ENCODE data around the gene BLOC1S1.

BLOC1S1 gene

GRCh38 chr12:55699471-55700055, 16.3 kb upstream of the BLOC1S1 start:
- H3K27ac ChIP-seq: no peak overlapping the region
- TF ChIP-seq CTCF (conservative IDR thresholded peaks at IDR 0.05): no peak

- TF ChIP-seq CTCF (conservative IDR thresholded peaks at IDR 0.05): no peak
- no peak overlapping the region for H3K27ac ChIP-seq
These were observed 15.4 kb upstream of the BLOC1S1 start for GRCh38 chr12:55700255-55701018.

- no peak overlapping the region for H3K27ac ChIP-seq
These were observed 13.0 kb upstream of the BLOC1S1 start for GRCh38 chr12:55702861-55703260.

DNA sequence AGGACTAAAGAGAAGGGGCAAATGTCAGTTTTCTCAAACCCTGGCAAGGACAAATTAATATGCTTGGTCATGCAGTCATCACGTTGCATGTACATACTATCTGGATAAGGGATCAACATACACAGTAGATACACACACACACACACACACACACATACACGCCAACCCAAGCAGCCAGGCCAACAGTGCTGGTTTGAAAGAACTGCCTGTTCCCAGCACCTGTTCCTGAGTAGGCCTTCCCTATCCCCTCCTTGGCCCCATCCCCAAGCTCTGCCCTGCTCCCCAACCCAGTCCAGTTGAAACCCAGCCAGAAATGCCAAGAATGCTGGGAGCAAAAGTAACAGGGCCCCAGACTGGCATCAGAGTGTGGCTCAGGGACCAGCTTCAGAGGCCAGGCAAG, 12.6 kb upstream of the BLOC1S1 start:
- no peak overlapping the region for H3K27ac ChIP-seq
- TF ChIP-seq CTCF (conservative IDR thresholded peaks at IDR 0.05): no peak

More at GRCh38 chr12:55702861-55703260, 13.0 kb upstream of the BLOC1S1 start:
- TF ChIP-seq CTCF (conservative IDR thresholded peaks at IDR 0.05): no peak

- H3K27ac ChIP-seq: no peak overlapping the region
- no peak for TF ChIP-seq CTCF (conservative IDR thresholded peaks at IDR 0.05)
These were observed 11.7 kb upstream of the BLOC1S1 start for GRCh38 chr12:55703901-55704761.

DNA sequence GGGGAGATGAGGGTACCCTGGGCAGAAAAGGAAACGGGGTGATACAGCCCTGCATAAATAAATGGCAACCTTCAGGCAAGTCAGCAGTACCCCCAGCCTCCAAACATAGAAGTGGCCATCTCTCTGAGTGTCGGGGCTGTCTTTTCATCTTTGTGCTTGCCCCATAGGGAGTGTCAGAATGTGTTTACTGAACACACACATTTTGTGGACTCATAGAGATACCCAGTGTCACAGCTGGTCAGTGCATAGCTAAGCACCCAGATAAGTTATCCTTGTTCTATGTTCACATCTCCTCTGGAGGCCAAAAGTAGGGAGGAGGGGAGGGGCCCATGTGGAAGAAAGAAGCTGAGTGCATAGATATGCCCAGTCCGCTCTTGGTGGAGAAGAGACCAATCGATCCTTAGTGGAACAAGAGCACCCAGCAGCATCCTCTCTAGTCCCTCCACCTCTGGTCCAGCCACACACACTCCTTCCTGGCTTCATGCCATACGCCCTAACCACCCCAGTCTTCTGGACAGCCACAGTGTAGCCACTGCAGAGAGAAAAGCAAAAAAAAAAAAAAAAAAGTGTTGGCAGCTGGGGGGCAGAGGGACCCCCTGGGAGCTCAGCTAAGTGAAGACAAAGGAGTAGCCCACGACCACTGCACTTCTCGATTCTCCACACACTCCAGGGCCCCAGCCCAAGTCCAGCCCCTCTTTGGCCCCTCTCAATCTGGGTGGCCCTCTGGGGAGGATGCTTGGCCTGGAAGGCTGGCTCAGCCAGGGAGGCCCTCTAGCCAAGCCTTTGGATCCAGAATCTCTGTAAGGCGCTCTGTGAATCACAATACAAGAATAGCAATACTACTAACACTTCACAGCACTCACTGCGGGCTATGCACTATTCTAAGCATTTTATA, 10.8 kb upstream of the BLOC1S1 start:
- no peak for TF ChIP-seq CTCF (conservative IDR thresholded peaks at IDR 0.05)
- no peak overlapping the region for H3K27ac ChIP-seq

All from VCaP (cell line).